Fibroblast of skin of left quadriceps (primary cell): ENCODE data around the gene ECPAS.
A peak's percentile ranks its signal among the peaks of the same experiment; 100 is the strongest.
"Not testable (repeated sequence)": the region's sequence is repeated elsewhere in the genome, so short reads cannot be mapped to it uniquely, and the experiment has no call there.

Experiments
- DNase-seq, 2 experiments: peaks; one replicate each; pipeline ENCODE4 v3.0.0-alpha.2; 2013; ENCODE audit warnings: low read depth in 2 of 2

ECPAS gene

DNA sequence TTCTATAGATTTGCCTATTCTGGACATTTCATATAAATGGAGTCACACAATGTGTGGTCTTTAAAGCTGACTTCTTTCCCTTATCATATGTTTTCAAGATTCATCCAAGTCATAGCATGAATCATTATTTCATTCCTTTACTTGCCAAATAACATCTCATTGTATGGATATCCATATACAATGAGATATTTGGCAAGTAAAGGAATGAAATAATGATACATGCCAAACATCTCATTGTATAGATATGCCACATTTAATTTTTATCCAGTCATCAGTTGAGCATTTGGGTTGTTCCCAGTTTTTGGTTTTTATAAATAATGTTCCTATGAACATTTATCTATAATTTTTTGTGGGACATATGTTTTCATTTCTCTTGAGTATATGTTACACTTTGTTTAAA is 133.6 kb downstream of the ECPAS start:
- peak; percentile 42 for DNase-seq

- DNase-seq, result no peak
These were observed 134.4 kb downstream of the ECPAS start for GRCh38 chr9:111349766-111350165.

- peak in 1 of 2 experiments; percentile 9 for DNase-seq
These were observed 135.3 kb downstream of the ECPAS start for GRCh38 chr9:111348821-111349271.

DNA sequence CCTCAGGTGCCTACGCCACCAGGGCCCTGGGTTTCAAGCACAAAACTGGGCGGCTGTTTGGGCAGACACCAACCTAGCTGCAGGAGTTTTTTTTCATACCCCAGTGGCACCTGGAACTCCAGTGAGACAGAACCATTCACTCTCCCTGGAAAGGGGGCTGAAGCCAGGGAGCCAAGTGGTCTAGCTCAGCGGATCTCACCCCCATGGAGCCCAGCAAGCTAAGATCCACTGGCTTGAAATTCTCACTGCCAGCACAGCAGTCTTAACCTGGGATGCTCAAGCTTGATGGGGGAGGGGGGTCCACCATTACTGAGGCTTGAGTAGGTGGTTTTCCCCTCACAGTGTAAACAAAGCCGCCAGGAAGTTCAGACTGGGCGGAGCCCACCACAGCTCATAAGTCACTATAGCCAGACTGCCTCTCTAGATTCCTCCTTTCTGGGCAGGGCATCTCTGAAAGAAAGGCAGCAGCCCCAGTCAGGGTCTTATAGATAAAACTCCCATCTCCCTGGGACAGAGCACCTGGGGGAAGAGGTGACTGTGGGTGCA is 149.8 kb downstream of the ECPAS start:
- DNase-seq, result not testable (repeated sequence)

- DNase-seq, result no peak
These were observed 154.1 kb downstream of the ECPAS start, which contains the start of gene OR2K2 for GRCh38 chr9:111330124-111330523. TSS of gene OR2K2 (minus strand) at chr9:111330224. CDS start at chr9:111328433, 1,791 bp downstream.

DNA sequence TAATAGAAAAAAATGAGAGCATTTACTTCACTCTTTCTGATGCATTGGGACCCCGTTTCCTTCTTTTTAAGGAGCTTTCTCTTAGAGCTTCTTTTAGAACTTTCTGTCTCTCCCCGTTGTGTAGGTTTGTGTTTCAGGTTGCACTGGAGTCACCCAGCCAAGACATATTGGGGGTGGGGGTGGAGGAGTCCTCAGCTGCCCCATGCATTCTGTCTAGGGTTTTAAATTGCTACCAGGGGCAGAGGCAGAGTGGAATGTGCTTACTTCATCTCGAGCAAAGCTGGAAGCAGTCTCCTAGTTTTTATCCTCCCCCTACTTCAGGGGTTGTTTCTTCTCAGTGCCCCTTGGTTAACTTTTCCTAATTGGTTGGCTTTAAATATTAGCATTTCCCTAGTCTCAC is 163.6 kb downstream of the ECPAS start:
- no peak for DNase-seq

DNA sequence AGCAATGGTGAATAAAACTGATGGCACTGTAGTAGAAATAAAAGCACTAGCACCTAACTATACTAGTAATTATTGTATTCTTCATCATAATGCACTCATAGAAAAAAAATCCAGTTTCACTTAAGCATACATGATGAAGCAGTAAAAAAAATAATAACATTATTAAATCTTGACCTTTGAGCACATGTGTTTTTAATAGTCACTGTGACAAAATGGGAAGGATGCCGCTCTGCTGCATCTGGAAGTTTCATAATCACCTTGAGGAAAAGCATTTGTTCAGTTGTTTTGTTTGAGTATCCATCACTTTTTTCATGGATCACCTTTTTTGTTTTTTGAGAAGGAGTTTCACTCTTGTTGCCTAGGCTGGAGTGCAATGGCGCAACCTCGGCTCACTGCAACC is 167.4 kb downstream of the ECPAS start:
- peak in 1 of 2 experiments; percentile 21 for DNase-seq
